IPS-NIHi7 (cell line): Measurements from ENCODE around the gene SLC35F1.
"Not testable (repeated sequence)": the region's sequence is repeated elsewhere in the genome, so short reads cannot be mapped to it uniquely, and the experiment has no call there.

Source experiments
- DNase-seq: peaks from one replicate; pipeline ENCODE4 v3.0.0; 2012; ENCODE audit warnings: mixed read lengths; ENCODE audit errors: extremely low spot score

SLC35F1 gene

GRCh38 chr6:117906958-117907600 is at the start of gene SLC35F1:
Gene SLC35F1 (plus strand): TSS chr6:117907264.
- peak; percentile 83 for DNase-seq

GRCh38 chr6:117858601-117859000 is 48.5 kb upstream of the SLC35F1 start:
- DNase-seq, result not testable (repeated sequence)

- no peak for DNase-seq
Observed at GRCh38 chr6:117861545-117861944, 45.5 kb upstream of the SLC35F1 start.

GRCh38 chr6:117866561-117866960 is 40.5 kb upstream of the SLC35F1 start:
- no peak for DNase-seq

- no peak for DNase-seq
Observed at GRCh38 chr6:117870486-117871242, 36.4 kb upstream of the SLC35F1 start.

GRCh38 chr6:117880824-117881223 is 26.2 kb upstream of the SLC35F1 start:
- DNase-seq, result no peak

GRCh38 chr6:117890172-117890571 is 16.9 kb upstream of the SLC35F1 start:
- no peak for DNase-seq

- DNase-seq, result no peak
Observed at GRCh38 chr6:117906507-117906957, 532 bp upstream of the SLC35F1 start.

GRCh38 chr6:117907601-117908245 is 659 bp downstream of the SLC35F1 start:
- DNase-seq, result peak; percentile 38

- peak; percentile 36 for DNase-seq
Observed at GRCh38 chr6:117908246-117909068, 1.4 kb downstream of the SLC35F1 start.

GRCh38 chr6:117909638-117910037 is 2.6 kb downstream of the SLC35F1 start:
- no peak for DNase-seq

- no peak for DNase-seq
Observed at GRCh38 chr6:117910549-117910948, 3.5 kb downstream of the SLC35F1 start.

GRCh38 chr6:117911150-117911549 is 4.1 kb downstream of the SLC35F1 start:
- no peak for DNase-seq

GRCh38 chr6:117911660-117912059 is 4.6 kb downstream of the SLC35F1 start:
- DNase-seq, result no peak

- DNase-seq, result peak; percentile 15
Observed at GRCh38 chr6:117915846-117916245, 8.8 kb downstream of the SLC35F1 start.

- no peak for DNase-seq
Observed at GRCh38 chr6:117916483-117916882, 9.4 kb downstream of the SLC35F1 start.

- DNase-seq, result no peak
Observed at GRCh38 chr6:117917176-117917575, 10.1 kb downstream of the SLC35F1 start.

- no peak for DNase-seq
Observed at GRCh38 chr6:117918454-117918853, 11.4 kb downstream of the SLC35F1 start.

- no peak for DNase-seq
Observed at GRCh38 chr6:117919275-117919674, 12.2 kb downstream of the SLC35F1 start.

- peak; percentile 83 for DNase-seq
Observed at GRCh38 chr6:117919775-117920729, 13.0 kb downstream of the SLC35F1 start.

GRCh38 chr6:117924690-117925089 is 17.6 kb downstream of the SLC35F1 start:
- DNase-seq, result no peak
